ENCODE data around the gene PLBD2. TPM values are rescaled to one million over a fixed set of nuclear protein-coding genes. Genes with fewer than 3 reads are reported as not detected.

PLBD2 gene
- total RNA-seq, 1 experiment from 2014 or later, result 31.4 TPM

- Histone ChIP-seq H3T11ph (ENCODE audit: low read length) (no peak overlapping the region), H3K9me3 (ENCODE audit: control insufficient read depth, low read depth, low read length) (no peaks in the 10 kb centered on the region), H3K79me1 (ENCODE audit: insufficient read depth, low read depth, low read length, poor library complexity, severe bottlenecking) (no peaks in the 10 kb centered on the region), H3K4ac (ENCODE audit: low read depth, low read length) (no peak overlapping the region), H2BK5ac (ENCODE audit: insufficient read length, low read length) (no peak overlapping the region), H2AK5ac (ENCODE audit: insufficient read length, low read length) (no peak overlapping the region), H2BK20ac (ENCODE audit: low read depth, low read length, poor library complexity, severe bottlenecking) (no peak overlapping the region), H3K27ac (ENCODE audit: insufficient read length, low read depth, low read length) (no peak overlapping the region), H3K4me2 (ENCODE audit: insufficient read depth, insufficient read length, low read length) (no peak overlapping the region), H4K5ac (ENCODE audit: insufficient read length, low read depth, low read length) (no peak overlapping the region), H3K56ac (ENCODE audit: insufficient read length, low read depth, low read length) (no peak overlapping the region), H3K27me3 (ENCODE audit: insufficient read depth, low read length) (peaks cover 3% of the 10 kb centered on the region; the same call in 1 of the 2 replicates), H3K9ac (ENCODE audit: extremely low read depth, insufficient read length, low read length) (no peak overlapping the region), H4K8ac (replicated peaks; ENCODE audit: insufficient read length, low read depth, low read length) (no peak overlapping the region), H3K14ac (ENCODE audit: insufficient read depth, low read length) (no peak overlapping the region), H3K79me2 (ENCODE audit: insufficient read depth, low read length) (no peaks in the 10 kb centered on the region), H3K4me1 (ENCODE audit: insufficient read depth, low read length) (no peaks in the 10 kb centered on the region), H2BK15ac (ENCODE audit: low read depth, low read length) (no peak overlapping the region), H3K18ac (ENCODE audit: insufficient read length, low read depth, low read length) (no peak overlapping the region), H2BK12ac (ENCODE audit: insufficient read length, low read depth, low read length) (no peak overlapping the region), H3K23ac (ENCODE audit: insufficient read length, low read depth, low read length) (no peak overlapping the region), H4K20me1 (ENCODE audit: control insufficient read depth, insufficient read depth, insufficient read length) (no peaks in the 10 kb centered on the region), H2BK120ac (ENCODE audit: low read depth, low read length, poor library complexity, severe bottlenecking) (no peak overlapping the region), H4K91ac (ENCODE audit: insufficient read length, low read depth, low read length) (no peak overlapping the region), H3K23me2 (ENCODE audit: insufficient read length, low read depth, low read length, poor library complexity, severe bottlenecking) (peaks cover 8% of the 10 kb centered on the region), H2AFZ (ENCODE audit: low read length) (no peak overlapping the region)
- TF ChIP-seq, protein P1, sequence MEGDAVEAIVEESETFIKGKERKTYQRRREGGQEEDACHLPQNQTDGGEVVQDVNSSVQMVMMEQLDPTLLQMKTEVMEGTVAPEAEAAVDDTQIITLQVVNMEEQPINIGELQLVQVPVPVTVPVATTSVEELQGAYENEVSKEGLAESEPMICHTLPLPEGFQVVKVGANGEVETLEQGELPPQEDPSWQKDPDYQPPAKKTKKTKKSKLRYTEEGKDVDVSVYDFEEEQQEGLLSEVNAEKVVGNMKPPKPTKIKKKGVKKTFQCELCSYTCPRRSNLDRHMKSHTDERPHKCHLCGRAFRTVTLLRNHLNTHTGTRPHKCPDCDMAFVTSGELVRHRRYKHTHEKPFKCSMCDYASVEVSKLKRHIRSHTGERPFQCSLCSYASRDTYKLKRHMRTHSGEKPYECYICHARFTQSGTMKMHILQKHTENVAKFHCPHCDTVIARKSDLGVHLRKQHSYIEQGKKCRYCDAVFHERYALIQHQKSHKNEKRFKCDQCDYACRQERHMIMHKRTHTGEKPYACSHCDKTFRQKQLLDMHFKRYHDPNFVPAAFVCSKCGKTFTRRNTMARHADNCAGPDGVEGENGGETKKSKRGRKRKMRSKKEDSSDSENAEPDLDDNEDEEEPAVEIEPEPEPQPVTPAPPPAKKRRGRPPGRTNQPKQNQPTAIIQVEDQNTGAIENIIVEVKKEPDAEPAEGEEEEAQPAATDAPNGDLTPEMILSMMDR (conservative IDR thresholded peaks at IDR 0.05), result no peak
- peaks cover 0 to 38% (median 24%) of the 10 kb centered on the region in 3 experiments; a peak in 5 of 7 replicates for H3K36me3 Mint-ChIP-seq (ENCODE audit: insufficient read depth in 1 of 3, low read depth in 3 of 3)
- no peak overlapping the region for H3K27ac Mint-ChIP-seq
- no CpG with 5 or more reads among the region's 17 CpGs for WGBS (ENCODE audit: extremely low coverage, insufficient read length, low lambda C conversion rate)
- peaks cover 17 to 25% of the 10 kb centered on the region in 2 experiments for H3K4me1 Mint-ChIP-seq
- DNase-seq, result no peak
- no peak overlapping the region for H3K4me3 Mint-ChIP-seq
- no peaks in the 10 kb centered on the region for H3K9me3 Mint-ChIP-seq
- peaks cover 24% of the 10 kb centered on the region for H3K27me3 Mint-ChIP-seq (ENCODE audit: low read depth)
Observed at GRCh38 chr12:113332688-113333417, 25.5 kb upstream of the PLBD2 start.
